SKM-1 treated with dmso at 0.1 percent for 144 hours (cell line): Measurements from ENCODE around the gene MAP3K20.
A peak's percentile ranks its signal among the peaks of the same experiment; 100 is the strongest.
"Not testable (repeated sequence)": the region's sequence is repeated elsewhere in the genome, so short reads cannot be mapped to it uniquely, and the experiment has no call there.

ENCODE experiments used
- DNase-seq: peaks from one replicate; lab custom pipeline; 2025; ENCODE audit not compliant: unreplicated experiment; lab: John Stamatoyannopoulos, UW

The MAP3K20 gene

DNA sequence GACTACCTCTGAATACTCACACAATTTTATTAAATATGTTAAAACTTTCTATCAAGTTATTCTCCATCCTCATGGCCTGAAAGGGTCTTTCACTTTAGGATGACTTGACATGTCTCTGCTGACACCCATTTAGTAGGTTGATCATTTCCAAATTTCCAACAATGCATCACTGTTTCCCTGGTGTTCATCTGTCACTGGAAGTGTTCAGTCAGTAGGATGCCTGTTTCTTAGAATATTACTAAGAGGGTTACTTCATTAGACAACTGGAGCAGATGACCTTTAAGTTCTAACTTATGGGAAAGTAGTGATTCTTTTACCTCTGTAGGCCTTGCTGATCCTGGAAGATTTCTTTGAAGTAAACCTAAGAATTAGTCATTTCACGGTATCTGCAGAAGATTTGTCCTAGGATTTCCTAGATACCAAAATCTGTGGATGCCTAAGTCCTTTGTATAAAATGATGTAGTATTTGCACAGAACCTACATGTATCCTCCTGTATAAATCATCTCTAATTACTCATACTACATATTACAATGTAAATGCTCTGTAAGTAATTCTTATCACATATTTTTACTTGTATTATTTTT lies 77.7 kb downstream of the MAP3K20 start:
- DNase-seq: no peak

DNA sequence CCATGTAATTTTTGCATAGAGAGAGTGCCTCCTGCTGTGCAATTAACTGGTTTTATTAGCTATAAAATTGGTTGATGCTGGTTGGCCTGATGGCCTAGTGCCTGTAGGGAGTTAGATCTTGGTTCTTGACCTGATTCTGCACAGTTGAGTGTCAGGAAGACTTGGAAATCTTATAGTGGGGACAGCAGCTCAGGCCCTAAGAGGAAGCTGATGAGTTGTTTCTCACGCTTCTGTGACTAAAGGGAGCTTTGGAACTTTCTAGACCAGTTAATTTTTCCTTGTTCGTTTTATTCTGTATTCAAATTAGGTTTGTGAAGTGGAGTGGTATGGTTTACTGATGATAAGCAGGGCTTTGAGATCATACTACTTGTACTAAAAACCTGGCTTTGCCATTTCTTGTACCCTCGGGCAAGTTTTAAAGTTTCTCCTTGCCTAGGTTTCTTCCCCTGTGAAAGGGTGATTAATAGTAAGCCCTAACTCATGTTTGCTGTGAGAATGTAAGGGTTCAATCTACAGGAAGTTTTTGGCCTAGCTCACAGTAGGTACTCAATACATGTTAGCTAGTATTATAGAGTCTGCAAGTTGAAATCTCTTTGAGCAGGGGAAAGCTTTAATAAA lies 82.1 kb downstream of the MAP3K20 start:
- no peak for DNase-seq

DNA sequence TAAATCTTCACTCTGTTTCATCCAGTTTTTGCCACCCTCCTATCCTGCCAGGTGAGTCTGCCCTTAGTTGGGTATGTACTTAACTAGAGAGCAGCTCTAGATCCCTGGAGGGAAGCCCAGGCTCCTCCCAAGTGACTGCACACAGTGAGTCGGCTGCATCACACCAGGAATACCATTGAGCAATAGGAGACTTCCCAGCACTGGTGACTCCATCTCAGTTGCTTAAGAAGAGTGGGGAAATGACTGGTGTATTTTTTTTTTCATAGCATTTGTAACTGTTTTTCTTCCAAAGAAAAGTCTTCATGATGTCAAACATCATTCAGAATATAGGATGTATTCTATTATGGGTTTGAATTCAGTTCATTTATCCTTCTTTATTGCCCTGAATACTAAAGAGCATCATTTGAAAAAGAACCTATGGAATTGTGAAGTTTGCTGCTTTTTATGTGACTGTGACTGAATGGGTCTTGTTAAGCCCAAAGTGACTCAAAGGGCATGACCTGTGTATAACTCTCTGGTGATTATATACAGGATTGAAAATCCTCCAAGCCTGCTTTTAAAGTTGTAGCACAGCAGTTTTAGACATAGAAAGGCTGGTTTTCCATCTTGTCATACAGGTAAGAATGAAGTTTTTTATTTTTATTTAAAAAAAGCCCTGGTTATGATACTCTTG lies 84.3 kb downstream of the MAP3K20 start:
- DNase-seq: peak; percentile 23

DNA sequence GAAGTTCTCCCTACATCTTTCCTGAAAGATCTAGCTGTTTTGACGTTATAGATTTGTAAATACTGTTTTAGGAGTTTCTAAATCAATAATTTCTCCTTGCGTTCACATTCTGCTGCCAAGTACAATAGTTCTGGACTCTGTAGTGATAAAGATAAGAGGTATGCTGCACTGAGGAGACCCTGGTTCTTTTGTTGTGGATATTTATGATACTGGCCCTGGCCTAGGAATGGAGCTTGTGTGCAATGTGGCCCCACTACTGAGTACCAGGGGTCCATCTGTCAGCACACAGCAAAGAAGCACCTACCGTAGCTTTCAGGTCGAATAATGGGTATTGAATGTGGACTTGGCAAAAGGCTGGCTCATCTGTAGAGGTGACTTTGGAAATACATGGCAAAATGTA lies 85.0 kb downstream of the MAP3K20 start:
- DNase-seq: no peak

DNA sequence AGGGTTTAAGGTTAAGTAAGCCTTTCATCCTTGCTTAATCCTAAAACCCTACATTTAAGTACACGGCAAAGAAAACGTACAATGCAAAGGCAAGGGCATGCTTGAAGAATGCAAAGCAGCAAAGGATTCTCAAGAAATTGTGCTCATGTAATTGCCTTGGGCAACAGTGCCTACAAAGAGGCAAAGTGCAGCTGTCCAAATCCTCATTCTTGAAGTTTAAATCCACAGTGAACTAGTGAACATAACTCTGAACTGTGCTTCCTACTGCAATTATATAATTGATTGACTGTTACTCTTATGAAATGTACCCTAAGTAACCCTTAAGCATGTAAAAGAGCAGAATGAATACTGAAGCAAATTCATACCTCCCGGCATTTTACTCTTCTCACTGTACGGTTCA lies 85.4 kb downstream of the MAP3K20 start:
- no peak for DNase-seq

DNA sequence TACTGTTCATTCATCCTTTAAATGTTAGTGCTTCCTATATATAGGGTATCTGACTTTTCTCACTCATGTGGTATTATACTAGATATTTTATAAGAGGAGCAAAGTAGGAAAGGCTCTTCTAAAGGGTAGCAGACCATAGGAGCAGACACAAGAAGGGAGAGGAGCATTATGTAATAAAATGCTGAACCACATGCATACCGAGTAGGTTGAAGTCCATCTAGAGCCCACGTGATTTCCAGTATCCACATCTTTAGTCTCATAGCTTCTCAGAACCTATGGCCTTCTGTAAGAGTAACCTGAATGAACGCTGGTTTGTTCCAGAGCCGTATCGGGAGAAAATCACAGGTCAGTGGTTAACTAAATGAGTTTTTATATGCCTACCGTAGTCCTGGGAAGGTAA lies 85.9 kb downstream of the MAP3K20 start:
- no peak for DNase-seq

DNA sequence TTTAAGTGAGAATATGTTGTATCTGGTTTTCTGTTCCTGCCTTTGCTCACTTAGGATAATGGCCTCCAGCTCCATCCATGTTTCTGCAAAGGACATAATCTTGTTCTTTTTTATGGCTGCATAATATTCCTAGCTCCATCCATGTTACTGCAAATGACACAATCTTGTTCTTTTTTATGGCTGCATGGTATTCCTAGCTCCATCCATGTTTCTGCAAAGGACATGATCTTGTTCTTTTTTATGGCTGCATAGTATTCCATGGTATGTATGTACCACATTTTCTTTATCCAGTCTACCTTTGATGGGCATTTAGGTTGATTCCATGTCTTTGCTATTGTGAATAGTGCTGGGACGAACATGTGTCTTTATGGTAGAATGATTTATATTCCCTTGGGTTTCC lies 87.7 kb downstream of the MAP3K20 start:
- DNase-seq: not testable (repeated sequence)

DNA sequence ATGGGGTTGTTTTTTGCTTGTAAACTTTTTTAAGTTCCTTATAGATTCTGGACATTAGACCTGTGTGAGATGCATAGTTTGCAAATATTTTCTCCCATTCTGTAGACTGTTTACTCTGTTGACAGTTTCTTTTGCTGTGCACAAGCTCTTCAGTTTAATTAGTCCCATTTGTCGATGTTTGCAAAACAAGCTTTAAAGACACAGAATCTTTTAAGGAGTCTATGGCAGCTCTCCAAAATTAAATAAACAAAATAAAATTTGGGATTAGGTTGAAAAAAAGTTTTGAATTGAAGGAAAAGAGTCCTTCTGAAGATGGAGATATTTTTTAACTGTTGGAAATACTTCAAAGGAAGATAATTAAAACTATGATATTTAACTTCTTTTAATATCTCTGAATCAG lies 88.8 kb downstream of the MAP3K20 start:
- DNase-seq: no peak

DNA sequence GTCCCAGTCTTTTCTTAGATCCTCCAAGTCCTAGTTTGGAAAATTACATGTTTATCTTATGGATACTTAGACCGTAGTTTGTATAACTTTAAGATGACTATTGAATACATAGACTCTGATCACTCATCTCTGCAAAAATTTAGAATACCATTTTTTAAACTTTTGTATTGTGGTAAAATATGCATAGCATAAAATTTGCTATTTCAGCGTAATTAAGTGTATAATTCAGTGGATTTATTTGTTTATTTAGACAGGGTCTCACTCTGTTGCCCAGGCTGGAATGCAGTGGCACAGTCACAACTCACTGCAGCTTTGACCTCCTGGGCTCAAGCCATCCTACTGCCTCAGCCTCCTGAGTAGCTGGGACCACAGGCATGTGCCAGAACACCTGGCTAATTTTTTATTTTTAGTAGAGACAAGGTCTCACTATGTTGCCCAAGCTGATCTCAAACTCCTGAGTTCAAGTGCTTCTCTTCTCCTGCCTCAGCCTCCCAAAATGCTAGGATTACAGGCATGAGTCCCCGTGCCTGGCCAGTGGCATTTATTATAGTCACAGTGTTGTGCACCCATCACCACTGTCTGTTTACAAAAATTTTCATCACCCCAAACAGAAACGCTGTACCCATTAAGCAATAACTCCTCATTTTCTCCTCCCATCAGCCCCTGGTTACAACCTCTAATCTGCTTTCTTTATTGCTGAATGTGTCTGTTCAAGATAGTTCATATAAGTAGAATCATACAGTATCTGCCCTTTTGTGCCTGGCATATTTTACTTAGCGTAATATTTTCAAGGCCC lies 90.0 kb downstream of the MAP3K20 start:
- no peak for DNase-seq

DNA sequence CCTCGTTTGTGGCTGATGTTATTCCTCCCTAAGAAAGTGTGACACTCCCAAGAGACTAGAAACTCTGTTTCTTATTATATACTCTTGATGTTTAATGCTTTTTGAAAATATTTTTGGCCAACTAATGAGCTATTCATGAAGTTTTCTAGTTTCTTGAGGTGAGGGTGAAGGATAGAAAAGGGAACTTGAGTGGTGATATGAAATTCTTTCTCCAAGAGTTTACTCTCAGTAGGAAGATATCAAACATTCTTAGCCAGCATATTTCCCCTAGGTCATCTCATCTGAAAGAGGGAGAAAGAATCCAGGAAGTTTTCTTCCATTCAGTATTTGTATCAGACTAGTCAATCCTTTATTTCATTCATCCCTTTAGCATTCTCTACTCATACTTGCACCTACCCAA lies 95.7 kb downstream of the MAP3K20 start:
- no peak for DNase-seq

DNA sequence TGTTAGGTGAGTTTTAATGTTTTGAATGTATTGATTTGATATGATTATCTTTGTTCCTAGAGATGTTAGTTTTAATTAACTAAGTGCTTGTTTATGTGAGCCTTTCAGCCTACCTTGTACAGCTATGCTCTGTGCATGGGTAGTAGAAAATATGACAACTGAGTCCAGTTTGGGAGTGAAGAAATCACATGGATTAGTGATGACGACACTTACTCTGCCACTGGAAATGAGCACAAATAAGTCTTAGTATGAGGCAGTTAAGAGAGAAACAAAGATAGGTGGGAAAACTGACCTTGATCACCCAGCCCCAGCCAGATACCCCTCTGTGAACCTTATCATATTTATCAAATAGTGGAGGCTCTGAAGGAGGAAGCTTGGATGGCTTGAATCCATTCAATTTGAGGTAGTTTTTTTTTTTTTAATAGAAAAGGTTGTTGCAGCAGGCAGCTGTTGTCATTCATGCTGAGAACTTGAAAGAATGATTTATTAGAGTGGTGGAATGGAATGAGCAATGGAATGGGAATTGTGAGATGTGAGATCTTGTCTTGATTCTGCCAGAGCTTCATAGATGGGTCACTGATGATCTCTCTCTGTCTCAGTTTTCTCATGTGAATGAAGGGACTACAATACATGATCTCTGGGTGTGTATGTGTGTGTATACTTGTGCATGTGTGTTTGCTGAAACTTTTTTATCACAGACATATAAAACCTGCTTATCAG lies 96.4 kb downstream of the MAP3K20 start:
- no peak for DNase-seq

DNA sequence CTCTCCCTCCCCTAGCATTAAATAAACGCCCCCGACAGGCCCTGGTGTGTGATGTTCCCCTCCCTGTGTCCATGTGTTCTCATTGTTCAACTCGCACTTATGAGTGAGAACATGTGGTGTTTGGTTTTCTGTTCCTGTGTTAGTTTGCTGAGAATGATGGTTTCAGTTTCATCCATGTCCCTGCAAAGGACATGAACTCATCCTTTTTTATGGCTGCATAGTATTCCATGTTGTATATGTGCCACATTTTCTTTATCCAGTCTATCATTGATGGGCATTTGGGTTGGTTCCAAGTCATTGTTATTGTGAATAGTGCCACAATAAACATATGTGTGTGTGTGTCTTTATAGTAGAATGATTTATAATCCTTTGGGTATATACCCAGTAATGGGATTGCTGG lies 98.7 kb downstream of the MAP3K20 start:
- DNase-seq: not testable (repeated sequence)

DNA sequence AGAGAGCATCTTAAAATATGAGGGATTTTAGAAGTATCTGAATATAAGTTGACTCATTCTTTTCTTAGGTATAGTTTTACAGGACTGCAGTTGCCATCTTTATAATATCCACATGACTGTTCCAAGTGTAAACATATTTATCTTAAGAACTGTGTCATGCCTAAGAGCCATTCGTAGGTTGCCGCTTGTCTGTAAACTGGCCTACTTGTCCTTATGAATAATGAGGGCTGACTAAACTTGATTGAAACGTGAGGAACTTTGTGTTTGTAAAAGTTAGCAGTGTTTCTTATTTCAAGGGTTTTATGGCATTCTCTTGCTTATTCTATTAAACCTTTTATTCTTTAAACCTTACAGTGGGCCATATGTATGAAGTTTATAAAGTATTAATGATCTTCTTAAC lies 99.6 kb downstream of the MAP3K20 start:
- DNase-seq: no peak

DNA sequence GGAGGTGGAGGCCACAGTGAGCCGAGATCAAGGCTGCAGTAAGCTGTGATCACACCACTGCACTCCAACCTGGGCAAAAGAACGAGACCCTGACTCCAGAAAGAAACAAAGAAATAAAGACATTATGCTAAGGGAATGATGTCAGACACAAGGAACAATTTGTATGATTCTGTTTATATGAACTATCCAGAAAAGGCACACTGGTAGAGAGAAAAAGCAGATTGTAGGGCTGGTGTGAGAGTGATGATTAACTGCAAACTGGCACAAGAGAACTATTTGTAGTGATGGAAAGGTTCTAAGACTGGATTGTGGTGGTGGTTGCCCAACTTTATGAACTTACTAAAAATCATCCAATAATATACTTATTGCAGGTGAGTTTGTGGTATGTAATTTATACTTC lies 106.3 kb downstream of the MAP3K20 start:
- no peak for DNase-seq

DNA sequence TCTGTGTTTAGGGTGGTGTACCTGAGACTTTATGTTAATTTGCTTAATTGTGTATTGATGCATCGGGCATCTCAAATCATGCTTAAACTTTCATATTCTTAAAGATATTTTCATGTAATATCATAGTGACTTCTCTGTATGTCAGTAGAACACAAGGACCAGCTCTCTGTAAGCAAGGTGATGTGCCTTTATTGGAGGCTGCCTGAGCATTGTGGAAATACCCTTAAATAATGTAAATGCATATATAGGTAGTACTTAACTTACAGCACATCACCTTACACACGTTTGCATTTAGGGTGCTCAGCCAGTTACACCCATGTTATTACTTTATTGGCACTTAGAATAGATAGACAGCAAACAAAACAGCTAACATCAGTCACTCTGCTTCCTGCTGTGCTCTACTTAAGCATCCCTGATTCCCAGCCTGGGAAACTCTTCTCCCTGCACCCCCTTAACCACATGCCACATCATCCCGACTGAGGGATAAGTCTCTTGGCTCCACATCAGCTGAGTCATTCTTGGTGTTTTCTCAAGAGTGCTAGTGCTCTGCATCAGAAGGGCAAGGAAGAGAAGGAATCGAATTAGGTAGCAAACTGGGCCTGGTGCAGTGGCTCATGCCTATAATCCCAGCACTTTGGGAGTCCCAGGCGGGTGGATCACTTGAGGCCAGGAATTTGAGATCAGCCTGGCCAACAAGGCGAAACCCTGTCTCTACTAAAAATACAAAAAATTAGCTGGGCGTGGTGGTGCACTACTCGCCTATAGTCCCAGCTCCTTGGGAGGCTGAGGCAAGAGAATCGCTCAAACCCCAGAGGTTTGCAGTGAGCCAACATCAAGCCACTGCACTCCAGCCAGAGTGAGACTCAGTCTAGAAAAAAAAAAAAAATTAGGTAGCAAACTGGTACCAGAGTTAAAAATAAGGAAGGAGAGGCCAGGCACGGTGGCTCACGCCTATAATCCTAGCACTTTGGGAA lies 108.7 kb downstream of the MAP3K20 start:
- no peak for DNase-seq

DNA sequence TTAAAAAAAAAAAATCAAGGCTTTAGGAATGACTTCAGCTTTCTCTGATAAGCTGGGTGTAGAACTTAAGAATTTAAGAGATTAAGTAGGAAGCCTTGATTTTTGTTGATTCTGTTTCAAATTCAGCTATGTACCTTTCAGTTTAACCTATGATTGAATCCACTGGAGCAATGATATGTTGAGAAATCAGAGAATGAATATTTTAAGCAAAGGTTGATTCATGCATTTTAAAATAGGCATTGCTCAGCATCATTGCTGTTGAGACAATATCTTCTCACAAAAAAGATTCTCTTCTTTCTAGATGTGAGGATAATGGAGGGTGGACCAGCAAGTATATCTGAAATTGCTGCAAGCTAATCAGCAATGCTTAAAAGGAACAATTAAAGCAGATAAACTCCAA lies 109.8 kb downstream of the MAP3K20 start:
- no peak for DNase-seq

DNA sequence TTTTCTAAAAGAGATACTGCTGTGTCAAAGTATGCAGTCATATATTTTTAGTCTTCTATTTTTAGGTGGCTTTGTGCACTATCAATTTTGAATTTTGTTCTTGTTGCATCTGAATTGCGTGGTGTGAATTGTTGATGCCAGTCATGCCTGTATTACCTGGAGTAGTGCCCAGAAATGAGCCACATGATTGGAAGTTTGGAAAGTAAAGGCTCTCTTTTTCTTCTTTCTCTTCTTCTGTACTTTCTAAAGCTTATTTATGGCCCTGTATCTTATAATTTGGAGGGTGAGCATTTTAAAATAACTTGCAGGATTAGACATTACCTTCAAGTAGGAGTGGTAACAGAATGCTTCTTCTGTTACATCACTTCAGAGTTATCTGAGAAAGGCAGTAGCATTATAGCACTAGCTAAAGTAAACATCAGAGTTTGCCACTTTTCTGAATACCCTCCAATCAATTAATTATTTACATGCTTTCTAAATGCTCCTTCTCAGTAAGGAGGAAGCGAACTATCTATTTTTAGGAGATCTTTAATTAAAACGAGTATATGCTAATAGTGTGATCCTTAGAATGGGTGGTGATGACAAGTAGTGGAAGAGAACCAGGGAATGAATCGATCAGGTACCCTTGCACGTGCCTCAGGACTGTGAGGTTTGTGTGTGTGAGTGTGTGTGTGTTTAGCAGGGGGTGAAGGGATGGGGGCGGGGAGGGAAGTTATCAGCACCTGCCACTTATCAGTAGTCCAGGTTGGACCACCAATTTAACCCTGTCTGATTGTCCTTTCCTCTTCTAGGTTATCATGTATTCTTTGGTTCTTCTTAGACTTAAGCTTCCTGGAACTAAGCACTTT lies 112.5 kb downstream of the MAP3K20 start:
- DNase-seq: no peak

DNA sequence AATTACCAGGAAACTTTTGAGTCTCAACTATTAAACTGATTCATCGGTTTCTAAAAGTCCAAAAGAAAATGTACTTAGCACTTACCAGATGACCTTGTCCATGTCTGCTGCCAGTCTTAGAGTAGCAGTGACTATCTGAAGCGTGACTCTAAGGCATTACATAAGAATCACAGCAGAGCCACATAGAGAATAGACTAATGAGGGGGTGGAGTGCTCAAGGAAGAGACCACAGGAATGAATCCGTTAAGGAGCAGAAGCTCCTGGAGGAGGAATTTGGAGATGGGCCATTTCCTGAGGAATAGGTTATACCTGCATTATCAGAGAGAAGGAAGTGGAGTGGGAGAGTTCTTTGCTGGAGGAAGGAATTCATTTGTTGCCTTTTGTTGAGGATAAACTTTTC lies 116.0 kb downstream of the MAP3K20 start:
- DNase-seq: no peak

DNA sequence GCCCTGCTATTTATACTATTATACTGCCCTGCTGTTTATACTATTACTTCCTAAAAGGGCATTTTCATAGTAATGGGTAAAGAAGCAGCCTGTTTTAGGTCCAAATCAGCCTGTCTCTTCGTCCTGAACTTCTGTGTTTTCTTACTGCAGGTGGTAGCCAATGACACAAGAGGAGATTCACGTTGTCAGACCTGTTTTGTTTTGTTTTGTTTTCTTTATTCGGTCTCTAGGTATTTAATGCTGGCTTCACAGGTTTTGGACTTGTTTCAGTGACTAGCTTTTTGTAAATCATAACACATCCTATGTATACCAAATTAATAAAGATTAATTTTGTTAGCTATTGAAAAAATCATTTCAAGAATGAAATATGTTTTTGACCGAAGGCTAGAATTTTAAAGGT lies 116.4 kb downstream of the MAP3K20 start:
- no peak for DNase-seq
